Transverse colon (tissue), 4 donors: ENCODE measurements around the gene EML5. TPM values are rescaled to one million over a fixed set of nuclear protein-coding genes. Genes with fewer than 3 reads are reported as not detected.

Experiments used
- DNase-seq: peaks from one replicate; pipeline ENCODE4 v3.0.0-alpha.2; 2019
- H3K27ac ChIP-seq, 4 donors: fragments of 200-600 bp; sonication (generic); 2 replicates each; pipeline ENCODE4 v1.5.1; 2016 to 2018; ENCODE audit warnings: inconsistent platforms in 4 of 4
- H3K27me3 ChIP-seq: fragments of 200-600 bp; sonication (generic); 2 replicates; pipeline ENCODE4 v1.5.1; 2017; ENCODE audit warnings: inconsistent platforms
- H3K36me3 ChIP-seq, 4 donors: fragments of 200-600 bp; sonication (generic); 2 replicates each; pipeline ENCODE4 v1.5.1; 2017 to 2019; ENCODE audit warnings: inconsistent platforms in 4 of 4
- H3K4me1 ChIP-seq, 4 donors: fragments of 200-600 bp; sonication (generic); 2 replicates each; pipeline ENCODE4 v1.5.1; 2017 to 2020; ENCODE audit warnings: inconsistent platforms in 4 of 4
- H3K4me3 ChIP-seq, 4 donors: fragments of 200-600 bp; sonication (generic); 1 replicate in 1 of 4; 2 replicates in 3 of 4; pipeline versions ENCODE4 v1.5.1 to v1.6.1; 2017 to 2019; ENCODE audit warnings: inconsistent platforms in 4 of 4
- H3K9me3 ChIP-seq, 2 donors: fragments of 200-600 bp; sonication (generic); 2 replicates each; pipeline ENCODE4 v1.5.1; 2017 to 2019; ENCODE audit warnings: inconsistent platforms in 2 of 2
- EP300 ChIP-seq: sonication (generic); formaldehyde crosslinking; IDR thresholded peaks from one replicate; pipeline ENCODE4 v1.6.1; 2017; ENCODE audit warnings: antibody characterized with exemption, low read depth
- POLR2A ChIP-seq: fragments of 450-650 bp; IDR thresholded peaks from one replicate; pipeline ENCODE4 v1.6.1; 2016; ENCODE audit warnings: antibody characterized with exemption, mild to moderate bottlenecking, moderate library complexity
- POLR2AphosphoS5 ChIP-seq, 3 donors: sonication (generic); formaldehyde crosslinking; IDR thresholded peaks; one replicate each; pipeline ENCODE4 v1.6.1; 2016; ENCODE audit warnings: antibody characterized with exemption in 3 of 3
- WGBS, 2 donors: methylation state at CpG; one replicate each; pipeline ENCODE4 v1.1.5; 2018; ENCODE audit warnings: low coverage in 1 of 2; 5-methylcytosine and 5-hydroxymethylcytosine counted together
- in situ Hi-C, 4 donors: fragments of 200-750 bp; cut with MboI; loops; one replicate each; pipeline versions ENCODE4 v1.15.0 to v1.15.1; 2017; ENCODE audit warnings: low sequenced_read_pairs in 3 of 4, low pct_ligation_motif_present in 1 of 4, low pct_unique_long_range_greater_than_20kb in 1 of 4
- intact Hi-C: fragments of 100-400 bp; cut with DNase I; formaldehyde crosslinking; loops from one replicate; pipeline ENCODE4 v1.15.1; 2023; ENCODE audit warnings: low total_unique reads
- total RNA-seq, 4 donors: library from RNA; depleted of rRNA; stranded (reverse); fragments of >200 nt; gene quantifications; one replicate each; pipeline ENCODE4 v1.1.0, GENCODE V29; 2016
- TF ChIP-seq, protein P1 (sequence below), 5 experiments: fragments of 200-600 bp in 3 of 5; fragments of 450-650 bp in 2 of 5; sonication (generic) in 3 of 5; IDR thresholded peaks; 1 replicate in 2 of 5; 2 replicates in 3 of 5; pipeline ENCODE4 v1.5.1; 2016 to 2017; ENCODE audit warnings: antibody characterized with exemption in 5 of 5, inconsistent platforms in 3 of 5, mild to moderate bottlenecking in 2 of 5, moderate library complexity in 1 of 5

Gene EML5
- total RNA-seq, 4 donors from 2014 or later: 0.20 to 4.9 (median 1.7) TPM

GRCh38 chr14:88838015-88838414 lies 45.3 kb upstream of the EML5 start:
- no peaks in the 10 kb centered on the region for H3K36me3 ChIP-seq
- H3K4me3 ChIP-seq: no peak overlapping the region
- DNase-seq: no peak
- peaks cover 0 to 16% (median 7%) of the 10 kb centered on the region in 4 donors for H3K4me1 ChIP-seq
- TF ChIP-seq POLR2AphosphoS5 (IDR thresholded peaks at IDR 0.05) (no peak), POLR2A (no peak), EP300 (no peak)
- TF ChIP-seq, protein P1, sequence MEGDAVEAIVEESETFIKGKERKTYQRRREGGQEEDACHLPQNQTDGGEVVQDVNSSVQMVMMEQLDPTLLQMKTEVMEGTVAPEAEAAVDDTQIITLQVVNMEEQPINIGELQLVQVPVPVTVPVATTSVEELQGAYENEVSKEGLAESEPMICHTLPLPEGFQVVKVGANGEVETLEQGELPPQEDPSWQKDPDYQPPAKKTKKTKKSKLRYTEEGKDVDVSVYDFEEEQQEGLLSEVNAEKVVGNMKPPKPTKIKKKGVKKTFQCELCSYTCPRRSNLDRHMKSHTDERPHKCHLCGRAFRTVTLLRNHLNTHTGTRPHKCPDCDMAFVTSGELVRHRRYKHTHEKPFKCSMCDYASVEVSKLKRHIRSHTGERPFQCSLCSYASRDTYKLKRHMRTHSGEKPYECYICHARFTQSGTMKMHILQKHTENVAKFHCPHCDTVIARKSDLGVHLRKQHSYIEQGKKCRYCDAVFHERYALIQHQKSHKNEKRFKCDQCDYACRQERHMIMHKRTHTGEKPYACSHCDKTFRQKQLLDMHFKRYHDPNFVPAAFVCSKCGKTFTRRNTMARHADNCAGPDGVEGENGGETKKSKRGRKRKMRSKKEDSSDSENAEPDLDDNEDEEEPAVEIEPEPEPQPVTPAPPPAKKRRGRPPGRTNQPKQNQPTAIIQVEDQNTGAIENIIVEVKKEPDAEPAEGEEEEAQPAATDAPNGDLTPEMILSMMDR (IDR thresholded peaks at IDR 0.05): no peak
- 90 to 100% methylated on average over 2 to 3 of the region's 3 CpGs for WGBS, 2 donors
- H3K27ac ChIP-seq: no peak overlapping the region
- H3K27me3 ChIP-seq: no peaks in the 10 kb centered on the region
- intact Hi-C loops (no loop called here), in situ Hi-C loops (no loop called here)
- H3K9me3 ChIP-seq: no peaks in the 10 kb centered on the region

GRCh38 chr14:88837495-88837894 lies 44.7 kb upstream of the EML5 start:
- H3K27me3 ChIP-seq: no peaks in the 10 kb centered on the region
- H3K9me3 ChIP-seq: no peaks in the 10 kb centered on the region
- no peak overlapping the region for H3K4me3 ChIP-seq
- TF ChIP-seq EP300 (no peak), POLR2A (no peak), POLR2AphosphoS5 (IDR thresholded peaks at IDR 0.05) (no peak)
- TF ChIP-seq, protein P1 (IDR thresholded peaks at IDR 0.05): no peak
- H3K27ac ChIP-seq: no peak overlapping the region
- H3K4me1 ChIP-seq: peaks cover 0 to 16% (median 7%) of the 10 kb centered on the region in 4 donors
- in situ Hi-C loops (no loop called here), intact Hi-C loops (no loop called here)
- no peaks in the 10 kb centered on the region for H3K36me3 ChIP-seq
- 93 to 100% methylated on average over 1 of the region's 1 CpG for WGBS, 2 donors
- DNase-seq: no peak

DNA sequence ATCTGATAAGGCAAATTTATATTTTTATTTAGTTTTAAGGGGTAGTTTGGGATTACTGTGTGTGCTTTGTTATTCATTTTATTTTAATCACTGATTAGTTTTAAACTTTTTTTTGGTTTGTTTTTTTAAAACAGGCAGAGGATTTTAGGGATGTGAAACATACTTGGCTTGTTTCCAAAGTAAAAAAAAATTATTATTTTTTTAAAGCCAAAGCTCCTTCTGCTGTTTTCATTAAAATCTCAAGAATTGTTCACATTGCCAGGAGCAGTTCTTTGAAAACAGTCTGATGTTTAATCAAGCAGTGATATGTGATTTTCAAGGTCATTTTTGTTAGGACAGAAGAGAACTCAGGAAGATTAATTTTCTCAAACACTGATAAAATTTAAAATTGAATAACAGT lies 42.9 kb upstream of the EML5 start:
- peak overlapping the region in 1 of 4 donors; percentile 4 for H3K27ac ChIP-seq
- intact Hi-C loops (no loop called here), in situ Hi-C loops (no loop called here)
- H3K4me3 ChIP-seq: no peak overlapping the region
- TF ChIP-seq, protein P1 (IDR thresholded peaks at IDR 0.05): no peak
- TF ChIP-seq POLR2AphosphoS5 (IDR thresholded peaks at IDR 0.05): no peak
- H3K9me3 ChIP-seq: no peaks in the 10 kb centered on the region
- no peak for DNase-seq
- no peaks in the 10 kb centered on the region for H3K27me3 ChIP-seq
- peaks cover 0 to 16% (median 7%) of the 10 kb centered on the region in 4 donors for H3K4me1 ChIP-seq
- H3K36me3 ChIP-seq: no peaks in the 10 kb centered on the region

DNA sequence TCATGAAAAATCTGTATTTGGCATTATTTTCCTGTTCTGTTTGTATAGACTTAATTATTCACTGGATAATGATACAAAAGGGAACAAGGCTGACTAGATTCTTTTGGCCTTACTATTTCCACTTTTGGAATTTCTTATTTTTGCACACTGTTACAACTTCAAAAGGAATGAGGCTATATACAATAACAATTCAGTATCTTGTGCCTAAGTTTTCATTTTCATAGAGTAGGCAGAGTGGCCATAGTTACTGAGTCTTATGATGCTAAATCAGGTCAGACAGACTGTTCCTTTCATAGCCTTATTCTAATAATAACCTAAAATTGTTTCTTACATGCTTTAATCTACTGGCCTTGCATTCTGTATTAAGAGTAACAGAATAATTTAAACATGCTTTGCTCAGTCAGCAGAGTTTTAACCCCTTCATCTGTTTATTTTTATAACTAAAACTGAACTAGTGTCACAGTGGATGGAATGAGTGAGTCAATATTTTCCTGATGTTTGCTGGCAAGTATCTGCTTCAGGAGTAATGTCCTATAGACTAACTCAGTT lies 42.2 kb upstream of the EML5 start:
- no peak for DNase-seq
- Histone ChIP-seq H3K36me3 (no peaks in the 10 kb centered on the region), H3K9me3 (no peaks in the 10 kb centered on the region), H3K27me3 (no peaks in the 10 kb centered on the region), H3K27ac (peak overlapping the region in 2 of 4 donors; percentile 4 to 39), H3K4me1 (peaks cover 0 to 16% (median 7%) of the 10 kb centered on the region in 4 donors), H3K4me3 (no peak overlapping the region)
- in situ Hi-C loops (no loop called here), intact Hi-C loops (no loop called here)
- TF ChIP-seq EP300 (no peak), POLR2AphosphoS5 (IDR thresholded peaks at IDR 0.05) (no peak), POLR2A (no peak)
- TF ChIP-seq, protein P1 (IDR thresholded peaks at IDR 0.05): no peak
